MCF 10A (cell line): ENCODE results near the gene IGSF22. TPM values are rescaled to one million over a fixed set of nuclear protein-coding genes. Genes with fewer than 3 reads are reported as not detected.

ENCODE experiments used
- BruUV-seq: library from RNA; stranded (reverse); fragments of 400-500 nt; replicated peaks from 2 replicates; lab custom pipeline; 2021; lab: Mats Ljungman, UMichigan
- CTCF ChIA-PET: fragments of 300-600 bp; sonication (Branson Sonifier 250); formaldehyde crosslinking; extraction: SDS; loops from one replicate; lab custom pipeline; 2021; ENCODE audit warnings: antibody characterized with exemption, inconsistent platforms; lab: Yijun Ruan, JAX
- POLR2A ChIA-PET: fragments of 300-600, 350-650 bp; sonication (Branson Sonifier 250); formaldehyde crosslinking; extraction: SDS; loops from one replicate; lab custom pipeline; 2020; ENCODE audit warnings: antibody characterized with exemption, inconsistent platforms; lab: Yijun Ruan, JAX
- DNase-seq: peaks from one replicate; pipeline ENCODE4 v3.0.0-alpha.2; 2018; ENCODE audit not compliant: unreplicated experiment
- H3K27ac Mint-ChIP-seq: one replicate; pipeline ENCODE4 v1.8.0; 2022; ENCODE audit warnings: mild to moderate bottlenecking, low read depth, mixed read lengths; ENCODE audit not compliant: unreplicated experiment
- H3K27me3 Mint-ChIP-seq: one replicate; pipeline ENCODE4 v1.8.0; 2022; ENCODE audit warnings: mixed read lengths; ENCODE audit not compliant: insufficient read depth, unreplicated experiment
- H3K36me3 Mint-ChIP-seq: one replicate; pipeline ENCODE4 v1.8.0; 2022; ENCODE audit warnings: mild to moderate bottlenecking, moderate library complexity, mixed read lengths; ENCODE audit not compliant: insufficient read depth, unreplicated experiment
- H3K4me1 Mint-ChIP-seq: one replicate; pipeline ENCODE4 v1.8.0; 2022; ENCODE audit warnings: mixed read lengths; ENCODE audit not compliant: insufficient read depth, unreplicated experiment
- H3K4me3 Mint-ChIP-seq: one replicate; pipeline ENCODE4 v1.8.0; 2022; ENCODE audit warnings: mild to moderate bottlenecking, moderate library complexity, mixed read lengths; ENCODE audit not compliant: unreplicated experiment
- H3K9me3 Mint-ChIP-seq: one replicate; pipeline ENCODE4 v1.8.0; 2022; ENCODE audit warnings: mixed read lengths; ENCODE audit not compliant: unreplicated experiment
- intact Hi-C: fragments of 100-400 bp; cut with micrococcal nuclease; formaldehyde crosslinking; loops from 2 replicates; pipeline ENCODE4 v1.14.1; 2022
- total RNA-seq: library from RNA; stranded (reverse); gene quantifications from 2 replicates; pipeline ENCODE4 v1.2.3, GENCODE V29; 2022
- TF ChIP-seq, protein P1 (sequence below): fragments of 200-600 bp; IDR thresholded peaks from one replicate; pipeline ENCODE4 v1.8.0; 2022; ENCODE audit warnings: antibody characterized with exemption, mild to moderate bottlenecking; ENCODE audit not compliant: unreplicated experiment

IGSF22 gene
- total RNA-seq, 1 experiment from 2014 or later: not detected

DNA sequence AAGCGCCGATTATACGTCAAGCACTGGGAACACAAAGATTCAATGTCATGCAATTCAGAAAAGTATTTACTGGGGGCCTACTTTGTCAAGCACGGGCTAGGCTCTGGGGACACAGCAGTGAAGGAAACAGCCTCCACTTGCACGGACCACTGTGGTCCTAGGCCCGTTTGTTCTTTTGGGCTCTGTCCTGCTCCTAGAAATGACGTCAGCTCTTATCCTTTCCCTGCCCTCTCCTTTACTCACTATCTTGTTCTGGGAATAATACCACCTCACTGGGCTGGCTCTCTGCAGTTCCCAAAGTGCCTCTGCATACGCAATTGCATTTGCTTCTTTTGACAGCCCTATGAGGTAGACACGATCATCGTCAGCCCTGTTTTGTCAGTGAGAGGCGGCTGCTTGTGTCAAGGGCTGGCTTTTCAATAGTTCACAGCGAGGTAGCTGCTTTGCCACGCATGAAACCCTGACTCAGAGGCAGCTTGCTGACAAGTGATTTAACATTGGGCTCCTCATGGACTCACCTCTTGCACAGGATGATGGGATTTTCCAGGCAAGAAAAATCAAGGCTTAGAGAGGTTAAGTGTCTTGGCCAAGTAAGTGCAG, 22.9 kb upstream of the IGSF22 start:
- H3K9me3 Mint-ChIP-seq: no peaks in the 10 kb centered on the region
- no TSS peak for BruUV-seq
- H3K27ac Mint-ChIP-seq: no peak overlapping the region
- POLR2A ChIA-PET: no interaction called here
- H3K27me3 Mint-ChIP-seq: no peaks in the 10 kb centered on the region
- no peak for DNase-seq
- H3K36me3 Mint-ChIP-seq: no peaks in the 10 kb centered on the region
- no peak overlapping the region for H3K4me3 Mint-ChIP-seq
- peaks cover 6% of the 10 kb centered on the region for H3K4me1 Mint-ChIP-seq
- CTCF ChIA-PET: interaction anchor here (1.0 to 1.7 kb wide), 4 partner anchors 9 to 53 kb away, joined by 3 to 8 read pairs (median 4); no protein-coding TSS in a partner anchor
- intact Hi-C loops: no loop called here
- TF ChIP-seq, protein P1, sequence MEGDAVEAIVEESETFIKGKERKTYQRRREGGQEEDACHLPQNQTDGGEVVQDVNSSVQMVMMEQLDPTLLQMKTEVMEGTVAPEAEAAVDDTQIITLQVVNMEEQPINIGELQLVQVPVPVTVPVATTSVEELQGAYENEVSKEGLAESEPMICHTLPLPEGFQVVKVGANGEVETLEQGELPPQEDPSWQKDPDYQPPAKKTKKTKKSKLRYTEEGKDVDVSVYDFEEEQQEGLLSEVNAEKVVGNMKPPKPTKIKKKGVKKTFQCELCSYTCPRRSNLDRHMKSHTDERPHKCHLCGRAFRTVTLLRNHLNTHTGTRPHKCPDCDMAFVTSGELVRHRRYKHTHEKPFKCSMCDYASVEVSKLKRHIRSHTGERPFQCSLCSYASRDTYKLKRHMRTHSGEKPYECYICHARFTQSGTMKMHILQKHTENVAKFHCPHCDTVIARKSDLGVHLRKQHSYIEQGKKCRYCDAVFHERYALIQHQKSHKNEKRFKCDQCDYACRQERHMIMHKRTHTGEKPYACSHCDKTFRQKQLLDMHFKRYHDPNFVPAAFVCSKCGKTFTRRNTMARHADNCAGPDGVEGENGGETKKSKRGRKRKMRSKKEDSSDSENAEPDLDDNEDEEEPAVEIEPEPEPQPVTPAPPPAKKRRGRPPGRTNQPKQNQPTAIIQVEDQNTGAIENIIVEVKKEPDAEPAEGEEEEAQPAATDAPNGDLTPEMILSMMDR: no peak

DNA sequence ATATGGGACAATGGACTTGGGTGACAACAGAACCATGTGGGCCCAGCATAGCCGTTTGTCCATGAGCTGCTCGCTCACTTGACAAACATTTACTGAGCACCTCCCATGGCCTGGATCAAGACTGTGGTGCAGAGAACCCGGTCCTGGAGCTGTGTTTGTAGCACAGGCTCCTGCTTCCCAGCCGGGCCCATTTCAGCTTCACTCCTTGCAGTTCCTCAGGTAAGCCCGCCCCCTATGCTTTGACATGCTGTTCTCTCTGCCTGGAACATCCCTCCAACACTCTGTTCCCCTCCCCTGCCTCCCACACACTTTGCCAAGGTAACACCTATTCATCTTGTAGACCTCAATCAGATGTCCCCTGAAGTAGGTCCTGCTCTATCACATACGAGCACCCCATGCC, 19.3 kb upstream of the IGSF22 start:
- peaks cover 4% of the 10 kb centered on the region for H3K27me3 Mint-ChIP-seq
- no peaks in the 10 kb centered on the region for H3K36me3 Mint-ChIP-seq
- H3K4me1 Mint-ChIP-seq: peaks cover 6% of the 10 kb centered on the region
- TF ChIP-seq, protein P1: no peak
- H3K4me3 Mint-ChIP-seq: no peak overlapping the region
- BruUV-seq: no TSS peak
- H3K27ac Mint-ChIP-seq: no peak overlapping the region
- no peak for DNase-seq
- ChIA-PET POLR2A (no interaction called here), CTCF (interaction anchor here (0.7 to 1.3 kb wide), 2 partner anchors 13 to 21 kb away, joined by 4 to 6 read pairs; no protein-coding TSS in a partner anchor)
- intact Hi-C loops: no loop called here
- no peaks in the 10 kb centered on the region for H3K9me3 Mint-ChIP-seq

DNA sequence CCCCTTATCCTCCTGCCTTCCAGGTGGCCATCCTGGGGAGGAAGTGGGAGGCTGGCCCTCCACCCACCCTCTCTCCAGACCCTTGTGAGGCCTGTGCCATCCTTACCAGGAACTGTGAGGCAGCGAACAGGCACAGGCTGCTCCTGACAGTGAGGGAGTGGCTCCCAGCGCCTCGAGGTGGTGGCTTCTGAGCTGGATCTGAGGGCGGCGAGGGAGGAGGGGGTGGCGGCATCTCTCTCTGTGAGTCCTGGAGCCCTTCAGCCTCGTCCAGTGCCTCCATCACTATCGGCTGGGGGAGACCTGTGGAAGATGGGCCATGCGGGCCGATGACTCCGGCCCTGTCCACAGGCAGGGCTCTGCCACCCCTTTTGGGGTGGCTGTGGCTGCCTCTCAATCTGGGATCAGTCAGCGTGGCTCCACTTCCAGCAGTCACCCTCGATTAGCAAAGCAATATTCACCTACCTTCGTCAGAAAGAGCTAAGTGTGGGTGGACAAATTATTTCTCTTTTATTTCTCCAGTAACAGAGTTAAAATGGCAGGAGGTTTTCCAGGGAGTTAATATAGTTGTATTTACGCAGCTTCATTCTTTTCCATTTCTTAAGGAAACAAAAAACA, 18.0 kb upstream of the IGSF22 start:
- no peak for DNase-seq
- ChIA-PET CTCF (interaction anchor here (0.6 to 5.6 kb wide), 4 partner anchors 12 to 680 kb away, joined by 3 to 39 read pairs (median 3); no protein-coding TSS in a partner anchor), POLR2A (interaction anchor here (0.7 kb wide), 1 partner anchor 14 kb away, joined by 3 read pairs; no protein-coding TSS in a partner anchor)
- Mint-ChIP-seq H3K36me3 (no peaks in the 10 kb centered on the region), H3K4me3 (no peak overlapping the region), H3K27ac (no peak overlapping the region), H3K4me1 (no peaks in the 10 kb centered on the region), H3K27me3 (peaks cover 17% of the 10 kb centered on the region), H3K9me3 (no peaks in the 10 kb centered on the region)
- BruUV-seq: no TSS peak
- TF ChIP-seq, protein P1: no peak
- intact Hi-C loops: no loop called here

DNA sequence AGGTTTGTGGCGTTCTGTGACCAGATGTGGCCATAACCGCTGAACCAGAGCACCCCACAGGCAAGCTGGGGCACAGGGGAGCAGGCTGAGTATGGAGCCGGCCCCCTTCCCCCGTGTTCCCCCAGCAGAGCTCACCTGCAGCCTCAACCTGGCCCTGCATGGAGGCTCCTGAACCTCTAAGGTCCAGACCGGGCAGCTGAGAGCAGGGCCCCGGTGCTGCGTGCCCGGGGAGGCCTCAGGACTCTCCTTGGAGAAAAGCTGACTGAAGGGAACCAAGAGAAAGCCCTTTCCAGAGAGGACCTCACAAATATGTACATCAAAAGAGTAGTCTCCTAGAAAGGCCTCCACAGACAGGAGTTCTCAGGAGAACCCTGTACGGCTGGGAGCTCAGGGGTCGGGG, 17.4 kb upstream of the IGSF22 start:
- TF ChIP-seq, protein P1: no peak
- no peak for DNase-seq
- Mint-ChIP-seq H3K9me3 (no peaks in the 10 kb centered on the region), H3K4me1 (no peaks in the 10 kb centered on the region), H3K36me3 (no peaks in the 10 kb centered on the region), H3K27ac (no peak overlapping the region), H3K4me3 (no peak overlapping the region), H3K27me3 (peaks cover 23% of the 10 kb centered on the region)
- ChIA-PET POLR2A (no interaction called here), CTCF (interaction anchor here (0.6 to 5.6 kb wide), 4 partner anchors 12 to 203 kb away, joined by 3 to 39 read pairs (median 4); no protein-coding TSS in a partner anchor)
- BruUV-seq: no TSS peak
- intact Hi-C loops: no loop called here
